Endothelial cell of umbilical vein (primary cell): ENCODE measurements around the gene CIAPIN1.

Experiments used
- EZH2 ChIP-seq: IDR thresholded peaks from 2 replicates; pipeline ENCODE4 v1.6.1; 2012; ENCODE audit warnings: borderline replicate concordance, low read depth, mild to moderate bottlenecking, moderate library complexity, low read length, inconsistent platforms; ENCODE audit not compliant: severe bottlenecking
- FOS ChIP-seq: IDR thresholded peaks from 2 replicates; pipeline ENCODE4 v1.6.1; 2011; ENCODE audit warnings: mild to moderate bottlenecking, low read length, moderate library complexity, borderline replicate concordance; ENCODE audit not compliant: insufficient read depth
- GATA2 ChIP-seq: IDR thresholded peaks from 2 replicates; pipeline ENCODE4 v1.7.0; 2011; ENCODE audit warnings: low read depth, mild to moderate bottlenecking, moderate library complexity, mixed read lengths, low read length; ENCODE audit not compliant: insufficient read length, insufficient read depth
- JUN ChIP-seq: IDR thresholded peaks from 2 replicates; pipeline ENCODE4 v1.6.1; 2011; ENCODE audit warnings: borderline replicate concordance, low read depth; ENCODE audit not compliant: insufficient read length, insufficient read depth
- MYC ChIP-seq: IDR thresholded peaks from one replicate; pipeline ENCODE4 v1.6.1; 2011; ENCODE audit warnings: mild to moderate bottlenecking, low read depth, low read length
- POLR2A ChIP-seq: IDR thresholded peaks from 2 replicates; pipeline ENCODE4 v1.6.1; 2012; ENCODE audit warnings: low read depth, mild to moderate bottlenecking, control low read depth, low read length
- POLR2AphosphoS5 ChIP-seq: IDR thresholded peaks from 2 replicates; pipeline ENCODE4 v1.6.1; 2012; ENCODE audit warnings: low read depth, mild to moderate bottlenecking, control low read depth, low read length, moderate library complexity; ENCODE audit not compliant: insufficient read depth
- TF ChIP-seq, protein P1 (sequence below), 2 donors: IDR thresholded peaks; 1 replicate in 1 of 2; 2 replicates in 1 of 2; pipeline ENCODE4 v1.5.1; 2011; ENCODE audit warnings: low read length in 2 of 2, mild to moderate bottlenecking in 2 of 2, moderate library complexity in 2 of 2, control low read depth in 1 of 2, inconsistent platforms in 1 of 2, low read depth in 1 of 2; ENCODE audit not compliant: insufficient read depth in 1 of 2; ENCODE audit errors: extremely low read depth in 1 of 2
- TF ChIP-seq, protein P2 (sequence below): IDR thresholded peaks from 2 replicates; pipeline ENCODE4 v1.6.1; 2011; ENCODE audit not compliant: insufficient read depth, insufficient read length

DNA sequence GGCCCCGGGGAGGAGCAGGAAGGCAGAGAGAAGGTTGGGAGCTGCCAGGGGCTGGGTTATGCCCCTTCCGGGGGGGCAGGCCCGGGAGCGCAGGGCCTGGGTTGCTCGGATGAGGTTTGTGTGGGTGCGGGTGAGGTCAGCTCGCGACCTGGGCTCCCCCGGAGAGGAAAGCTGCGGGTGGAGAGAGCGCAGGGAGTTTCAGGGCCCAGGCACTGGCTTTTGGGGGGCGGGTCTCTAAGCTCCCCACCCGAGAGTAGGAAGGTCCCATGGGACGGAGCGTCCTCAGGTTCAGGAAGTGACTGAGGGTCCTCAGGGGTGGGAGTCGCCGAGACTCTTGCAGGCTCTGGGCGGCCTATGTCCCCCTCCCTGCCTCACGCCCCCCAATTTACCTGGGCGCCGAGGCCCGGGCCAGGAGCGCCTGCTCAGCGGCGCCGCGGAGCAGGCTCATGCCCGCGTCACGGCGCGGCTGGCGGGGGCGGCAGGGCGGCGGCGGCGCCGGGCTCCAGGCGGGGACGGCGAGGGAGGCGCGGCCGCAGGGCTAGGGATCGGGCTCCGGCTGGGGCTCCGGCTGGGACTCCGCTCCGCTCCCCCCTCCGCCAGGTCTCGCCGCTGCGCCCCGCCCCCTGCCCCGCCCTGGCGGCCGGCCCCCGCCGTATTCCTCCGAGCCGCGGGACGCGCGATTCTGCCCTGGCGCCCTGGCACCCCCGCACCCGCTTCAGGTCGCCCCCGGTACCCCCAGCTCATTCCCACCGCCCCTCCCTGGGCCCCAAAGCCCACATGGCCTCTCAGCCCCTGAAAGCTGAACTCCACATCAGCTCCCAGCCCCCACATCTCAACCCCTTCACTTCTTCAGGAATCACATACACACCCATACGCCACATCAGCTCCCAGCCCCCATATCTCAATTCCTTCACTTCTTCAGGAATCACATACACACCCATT is 39.0 kb upstream of the CIAPIN1 start, which contains the start of gene DOK4:
- TF ChIP-seq POLR2AphosphoS5 (no peak), POLR2A (no peak), EZH2 (no peak), FOS (no peak), MYC (no peak), JUN (no peak), GATA2 (no peak)
- TF ChIP-seq, protein P1, sequence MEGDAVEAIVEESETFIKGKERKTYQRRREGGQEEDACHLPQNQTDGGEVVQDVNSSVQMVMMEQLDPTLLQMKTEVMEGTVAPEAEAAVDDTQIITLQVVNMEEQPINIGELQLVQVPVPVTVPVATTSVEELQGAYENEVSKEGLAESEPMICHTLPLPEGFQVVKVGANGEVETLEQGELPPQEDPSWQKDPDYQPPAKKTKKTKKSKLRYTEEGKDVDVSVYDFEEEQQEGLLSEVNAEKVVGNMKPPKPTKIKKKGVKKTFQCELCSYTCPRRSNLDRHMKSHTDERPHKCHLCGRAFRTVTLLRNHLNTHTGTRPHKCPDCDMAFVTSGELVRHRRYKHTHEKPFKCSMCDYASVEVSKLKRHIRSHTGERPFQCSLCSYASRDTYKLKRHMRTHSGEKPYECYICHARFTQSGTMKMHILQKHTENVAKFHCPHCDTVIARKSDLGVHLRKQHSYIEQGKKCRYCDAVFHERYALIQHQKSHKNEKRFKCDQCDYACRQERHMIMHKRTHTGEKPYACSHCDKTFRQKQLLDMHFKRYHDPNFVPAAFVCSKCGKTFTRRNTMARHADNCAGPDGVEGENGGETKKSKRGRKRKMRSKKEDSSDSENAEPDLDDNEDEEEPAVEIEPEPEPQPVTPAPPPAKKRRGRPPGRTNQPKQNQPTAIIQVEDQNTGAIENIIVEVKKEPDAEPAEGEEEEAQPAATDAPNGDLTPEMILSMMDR (IDR thresholded peaks at IDR 0.05; ENCODE audit: extremely low read depth in 1 of 2, insufficient read depth in 1 of 2, low read depth in 1 of 2, low read length in 2 of 2) = no peak
- TF ChIP-seq, protein P2, sequence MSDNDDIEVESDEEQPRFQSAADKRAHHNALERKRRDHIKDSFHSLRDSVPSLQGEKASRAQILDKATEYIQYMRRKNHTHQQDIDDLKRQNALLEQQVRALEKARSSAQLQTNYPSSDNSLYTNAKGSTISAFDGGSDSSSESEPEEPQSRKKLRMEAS = no peak
